ENCODE measurements around the gene POLN.

Gene POLN

GRCh38 chr4:2089222-2089621 lies 152.7 kb downstream of the POLN start:
- no peak for DNase-seq (ENCODE audit: low read depth)
- H3K4me3 ChIP-seq (ENCODE audit: low read depth, low read length) = no peak overlapping the region
- TF ChIP-seq MYC (IDR thresholded peaks at IDR 0.05; ENCODE audit: low read depth, low read length) (no peak), POLR2A (IDR thresholded peaks at IDR 0.05; ENCODE audit: extremely low read depth, insufficient read length) (no peak), MAX (IDR thresholded peaks at IDR 0.05; ENCODE audit: low read depth, low read length) (no peak), CTCF (IDR thresholded peaks at IDR 0.05; ENCODE audit: low read depth, low read length) (no peak)

GRCh38 chr4:2087170-2087569 lies 154.8 kb downstream of the POLN start:
- H3K4me3 ChIP-seq (ENCODE audit: low read depth, low read length) = no peak overlapping the region
- TF ChIP-seq MYC (IDR thresholded peaks at IDR 0.05; ENCODE audit: low read depth, low read length) = no peak
- no peak for TF ChIP-seq MAX (IDR thresholded peaks at IDR 0.05; ENCODE audit: low read depth, low read length)
- TF ChIP-seq CTCF (IDR thresholded peaks at IDR 0.05; ENCODE audit: low read depth, low read length) = no peak
- no peak for TF ChIP-seq POLR2A (IDR thresholded peaks at IDR 0.05; ENCODE audit: extremely low read depth, insufficient read length)

GRCh38 chr4:2085496-2085901 lies 156.4 kb downstream of the POLN start:
- no peak overlapping the region for H3K4me3 ChIP-seq (ENCODE audit: low read depth, low read length)
- TF ChIP-seq MAX (IDR thresholded peaks at IDR 0.05; ENCODE audit: low read depth, low read length) (no peak), MYC (IDR thresholded peaks at IDR 0.05; ENCODE audit: low read depth, low read length) (no peak), POLR2A (IDR thresholded peaks at IDR 0.05; ENCODE audit: extremely low read depth, insufficient read length) (no peak), CTCF (IDR thresholded peaks at IDR 0.05; ENCODE audit: low read depth, low read length) (no peak)
- no peak for DNase-seq (ENCODE audit: low read depth)

More at GRCh38 chr4:2087170-2087569, 154.8 kb downstream of the POLN start:
- no peak for DNase-seq (ENCODE audit: low read depth)

- DNase-seq (ENCODE audit: low read depth) = no peak
- TF ChIP-seq CTCF (IDR thresholded peaks at IDR 0.05; ENCODE audit: low read depth, low read length) (no peak), MYC (IDR thresholded peaks at IDR 0.05; ENCODE audit: low read depth, low read length) (no peak), POLR2A (IDR thresholded peaks at IDR 0.05; ENCODE audit: extremely low read depth, insufficient read length) (no peak), MAX (IDR thresholded peaks at IDR 0.05; ENCODE audit: low read depth, low read length) (no peak)
- no peak overlapping the region for H3K4me3 ChIP-seq (ENCODE audit: low read depth, low read length)
These were observed 157.6 kb downstream of the POLN start for GRCh38 chr4:2084316-2084715.

GRCh38 chr4:2083826-2084160 lies 158.1 kb downstream of the POLN start:
- DNase-seq (ENCODE audit: low read depth) = no peak
- TF ChIP-seq MAX (IDR thresholded peaks at IDR 0.05; ENCODE audit: low read depth, low read length) (no peak), MYC (IDR thresholded peaks at IDR 0.05; ENCODE audit: low read depth, low read length) (no peak), CTCF (IDR thresholded peaks at IDR 0.05; ENCODE audit: low read depth, low read length) (no peak), POLR2A (IDR thresholded peaks at IDR 0.05; ENCODE audit: extremely low read depth, insufficient read length) (no peak)
- no peak overlapping the region for H3K4me3 ChIP-seq (ENCODE audit: low read depth, low read length)
